HCT116 (cell line): ENCODE measurements around the gene MNX1. TPM values are rescaled to one million over a fixed set of nuclear protein-coding genes. Genes with fewer than 3 reads are reported as not detected.

Experiments used
- ATAC-seq: fragments of 200-7000 bp; cut with Tn5 transposase; 2 replicates; pipeline ENCODE4 v1.9.1; 2020; ENCODE audit warnings: mild to moderate bottlenecking, moderate library complexity
- BruUV-seq: library from RNA; stranded (reverse); fragments of 400-500 nt; replicated peaks from 2 replicates; lab custom pipeline; 2021; lab: Mats Ljungman, UMichigan
- CTCF ChIA-PET: fragments of 300-600 bp; sonication (Branson Sonifier 250); formaldehyde crosslinking; loops from one replicate; lab custom pipeline; 2021; ENCODE audit warnings: antibody characterized with exemption; lab: Charles Lee
- POLR2A ChIA-PET: fragments of 300-600, 350-600 bp; sonication (Branson Sonifier 250); formaldehyde crosslinking; loops from one replicate; lab custom pipeline; 2021; ENCODE audit warnings: antibody characterized with exemption; lab: Charles Lee
- RAD21 ChIA-PET, 2 experiments: fragments of 300-600 bp; sonication (Branson Sonifier 250); formaldehyde crosslinking; loops; one replicate each; lab custom pipeline; 2023; ENCODE audit warnings: low total read pairs in 2 of 2; ENCODE audit not compliant: uncharacterized antibody in 2 of 2, unreplicated experiment in 2 of 2, low non-redundant PET in 1 of 2; lab: Charles Lee
- DNase-seq: peaks from one replicate; pipeline ENCODE4 v3.0.0-alpha.2; 2010; ENCODE audit warnings: low read depth, low spot score
- H2AFZ ChIP-seq: fragments of 200-600 bp; shearing (Covaris generic), sonication (generic); 2 replicates; pipeline ENCODE4 v1.6.1; 2017; ENCODE audit warnings: low read depth, mixed run types, mixed read lengths, antibody characterized with exemption, low read length; ENCODE audit not compliant: poor library complexity, severe bottlenecking
- H3K27ac ChIP-seq: 2 replicates; pipeline ENCODE4 v1.5.1; 2012; ENCODE audit warnings: low read depth, low read length
- H3K27me3 ChIP-seq: fragments of 200-600 bp; sonication (generic); 2 replicates; pipeline ENCODE4 v1.6.1; 2016; ENCODE audit warnings: mixed run types, low read length, mixed read lengths; ENCODE audit not compliant: insufficient read depth
- H3K36me3 ChIP-seq, 2 experiments: fragments of 200-500 bp in 1 of 2; fragments of 200-600 bp in 1 of 2; sonication (Bioruptor generic) in 1 of 2; sonication (generic) in 1 of 2; 2 replicates each; pipeline versions ENCODE4 v1.5.1 to v1.6.1; 2014 to 2016; ENCODE audit warnings: low read length in 2 of 2, inconsistent platforms in 1 of 2, mixed read lengths in 1 of 2, mixed run types in 1 of 2; ENCODE audit not compliant: insufficient read depth in 2 of 2, control insufficient read depth in 1 of 2
- H3K4me1 ChIP-seq, 2 experiments: fragments of 200-600 bp in 1 of 2; sonication (generic) in 1 of 2; 2 replicates each; pipeline versions ENCODE4 v1.5.1 to v1.6.1; 2012 to 2017; ENCODE audit warnings: low read length in 2 of 2, inconsistent platforms in 1 of 2, mild to moderate bottlenecking in 1 of 2, mixed read lengths in 1 of 2, mixed run types in 1 of 2, moderate library complexity in 1 of 2; ENCODE audit not compliant: insufficient read depth in 2 of 2, control insufficient read depth in 1 of 2
- H3K4me2 ChIP-seq: fragments of 200-600 bp; sonication (generic); 2 replicates; pipeline ENCODE4 v1.6.1; 2017; ENCODE audit warnings: mixed run types, low read length, mixed read lengths
- H3K4me3 ChIP-seq, 2 experiments: fragments of 200-600 bp in 1 of 2; sonication (generic) in 1 of 2; replicated peaks in 1 of 2; 2 replicates each; pipeline ENCODE4 v1.5.1; 2011 to 2016; ENCODE audit warnings: low read length in 2 of 2, control low read depth in 1 of 2, low read depth in 1 of 2, mild to moderate bottlenecking in 1 of 2, mixed read lengths in 1 of 2, mixed run types in 1 of 2
- H3K79me2 ChIP-seq: fragments of 200-600 bp; sonication (generic); 2 replicates; pipeline ENCODE4 v1.6.1; 2017; ENCODE audit warnings: mild to moderate bottlenecking, mixed run types, low read length, moderate library complexity, mixed read lengths; ENCODE audit not compliant: insufficient read depth
- H3K9ac ChIP-seq: fragments of 200-600 bp; sonication (generic); 2 replicates; pipeline ENCODE4 v1.6.1; 2016; ENCODE audit warnings: low read length, mixed read lengths
- H3K9me2 ChIP-seq: fragments of 200-600 bp; sonication (generic), shearing (Covaris generic); 2 replicates; pipeline ENCODE4 v1.6.1; 2017; ENCODE audit warnings: mixed run types, mild to moderate bottlenecking, moderate library complexity; ENCODE audit not compliant: insufficient read depth
- H3K9me3 ChIP-seq, 2 experiments: fragments of 200-500 bp in 1 of 2; fragments of 200-600 bp in 1 of 2; sonication (Bioruptor generic) in 1 of 2; sonication (generic) in 1 of 2; 2 replicates each; pipeline ENCODE4 v1.6.1; 2014 to 2017; ENCODE audit warnings: low read length in 2 of 2, mixed read lengths in 2 of 2, inconsistent platforms in 1 of 2, low read depth in 1 of 2, mild to moderate bottlenecking in 1 of 2, mixed run types in 1 of 2, moderate library complexity in 1 of 2; ENCODE audit not compliant: control insufficient read depth in 1 of 2, insufficient read depth in 1 of 2
- H4K20me1 ChIP-seq: fragments of 200-600 bp; sonication (generic), shearing (Covaris generic); 2 replicates; pipeline ENCODE4 v1.6.1; 2017; ENCODE audit warnings: mixed run types, mild to moderate bottlenecking, moderate library complexity; ENCODE audit not compliant: insufficient read depth
- ATF3 ChIP-seq: IDR thresholded peaks from 2 replicates; pipeline ENCODE4 v1.6.1; 2012
- CBX3 ChIP-seq: IDR thresholded peaks from 2 replicates; pipeline ENCODE4 v1.6.1; 2012; ENCODE audit warnings: low read depth
- CTCF ChIP-seq, 3 experiments: fragments of 200-600 bp in 1 of 3; sonication (generic) in 1 of 3; IDR thresholded peaks in 2 of 3; conservative IDR thresholded peaks in 1 of 3; 2 replicates each; pipeline ENCODE4 v1.5.1; 2012 to 2017; ENCODE audit warnings: low read depth in 2 of 3, low read length in 2 of 3, antibody characterized with exemption in 1 of 3, borderline replicate concordance in 1 of 3, control low read depth in 1 of 3, mild to moderate bottlenecking in 1 of 3, mixed read lengths in 1 of 3, mixed run types in 1 of 3, moderate library complexity in 1 of 3; ENCODE audit not compliant: insufficient read depth in 1 of 3
- EGR1 ChIP-seq: IDR thresholded peaks from 2 replicates; pipeline ENCODE4 v1.6.1; 2012; ENCODE audit warnings: low read depth
- ELF1 ChIP-seq: IDR thresholded peaks from 2 replicates; pipeline ENCODE4 v1.6.1; 2012; ENCODE audit warnings: low read depth, borderline replicate concordance
- EZH2 ChIP-seq: fragments of 200-600 bp; sonication (generic); IDR thresholded peaks from 2 replicates; pipeline ENCODE4 v1.6.1; 2017; ENCODE audit warnings: antibody characterized with exemption, mixed run types
- EZH2phosphoT487 ChIP-seq: fragments of 200-600 bp; IDR thresholded peaks from 2 replicates; pipeline ENCODE4 v1.6.1; 2018; ENCODE audit warnings: antibody characterized with exemption, borderline replicate concordance
- JUND ChIP-seq: IDR thresholded peaks from 2 replicates; pipeline ENCODE4 v1.6.1; 2012
- POLR2AphosphoS5 ChIP-seq: IDR thresholded peaks from 2 replicates; pipeline ENCODE4 v1.6.1; 2011; ENCODE audit warnings: mild to moderate bottlenecking, low read depth, low read length, moderate library complexity
- RAD21 ChIP-seq: IDR thresholded peaks from 2 replicates; pipeline ENCODE4 v1.6.1; 2012; ENCODE audit warnings: low read depth, mild to moderate bottlenecking
- REST ChIP-seq: IDR thresholded peaks from 2 replicates; pipeline ENCODE4 v1.6.1; 2012; ENCODE audit warnings: low read depth
- SIN3A ChIP-seq: IDR thresholded peaks from 2 replicates; pipeline ENCODE4 v1.6.1; 2012; ENCODE audit warnings: low read depth
- SRF ChIP-seq: IDR thresholded peaks from 2 replicates; pipeline ENCODE4 v1.6.1; 2012; ENCODE audit warnings: low read depth
- TCF7L2 ChIP-seq: IDR thresholded peaks from 2 replicates; pipeline ENCODE4 v1.7.0; 2011; ENCODE audit warnings: borderline replicate concordance, inconsistent platforms; ENCODE audit not compliant: insufficient read depth, insufficient read length; ENCODE audit errors: extremely low read depth
- YY1 ChIP-seq: IDR thresholded peaks from 2 replicates; pipeline ENCODE4 v1.6.1; 2011; ENCODE audit warnings: low read length, low read depth, moderate library complexity, mild to moderate bottlenecking; ENCODE audit not compliant: insufficient replicate concordance; ENCODE audit errors: extremely low read depth
- ZNF274 ChIP-seq: fragments of 200-500 bp; sonication (Bioruptor generic); IDR thresholded peaks from 2 replicates; pipeline ENCODE4 v1.6.1; 2014; ENCODE audit warnings: mild to moderate bottlenecking, low read depth, low read length, inconsistent platforms
- intact Hi-C: fragments of 100-400 bp; cut with micrococcal nuclease; formaldehyde crosslinking; loops from 2 replicates; pipeline ENCODE4 v1.10.0; 2022
- total RNA-seq: library from RNA; stranded (reverse); gene quantifications from one replicate; pipeline ENCODE4 v1.2.1, GENCODE V29; 2021; ENCODE audit not compliant: unreplicated experiment
- TF ChIP-seq, protein P1 (sequence below): IDR thresholded peaks from 2 replicates; pipeline ENCODE4 v1.6.1; 2012

Gene MNX1
- total RNA-seq, 1 experiment from 2014 or later = 7.7 TPM

DNA sequence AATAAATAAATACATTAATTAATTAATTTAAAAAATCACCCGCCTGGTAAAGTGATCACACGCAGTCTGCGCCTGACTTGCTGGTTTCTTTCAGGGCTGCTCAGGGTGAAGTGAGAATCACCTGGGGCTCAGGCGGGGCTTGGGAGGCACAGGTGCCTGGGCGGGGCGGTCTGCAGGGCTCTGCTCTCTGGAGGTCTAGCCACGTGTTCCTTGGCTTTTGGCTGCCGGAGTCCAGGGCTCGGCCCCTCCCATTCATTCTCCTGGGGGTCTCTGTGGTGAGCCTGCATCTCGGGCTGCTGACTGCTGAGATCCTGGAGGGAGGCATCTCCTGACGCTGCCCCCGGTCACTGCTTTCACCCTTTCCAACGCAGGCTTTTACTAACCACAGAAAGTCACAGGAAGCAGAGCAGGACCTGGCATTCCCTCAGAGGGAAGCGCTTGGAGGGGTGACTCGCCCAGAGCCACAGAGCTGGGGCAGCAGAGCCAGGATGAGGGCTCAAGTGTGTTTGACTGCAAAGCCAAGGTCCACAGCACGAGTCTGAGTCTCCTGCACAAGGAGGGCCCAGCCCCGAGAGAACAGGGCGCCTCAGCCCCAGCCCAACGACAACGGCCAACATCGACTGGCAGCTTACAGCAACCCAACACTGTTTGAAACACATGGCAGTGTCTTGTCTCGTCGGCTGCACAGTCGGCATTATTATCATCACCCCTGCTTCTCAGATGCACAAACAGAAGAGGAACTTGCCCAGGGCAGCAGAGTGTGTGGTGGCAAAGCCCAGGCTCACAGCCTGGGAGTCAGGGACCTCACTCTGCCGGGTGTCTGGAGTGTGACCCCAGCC, 22.4 kb upstream of the MNX1 start:
- Histone ChIP-seq H3K9me2 (no peaks in the 10 kb centered on the region), H3K36me3 (no peaks in the 10 kb centered on the region), H3K27me3 (no peaks in the 10 kb centered on the region), H3K4me2 (no peak overlapping the region), H2AFZ (no peak overlapping the region), H3K4me1 (peaks cover 0 to 9% of the 10 kb centered on the region in 2 experiments; a peak in 1 of 4 replicates)
- no TSS peak for BruUV-seq
- CTCF ChIA-PET = no interaction called here
- POLR2A ChIA-PET = no interaction called here
- no peak for TF ChIP-seq RAD21
- TF ChIP-seq CTCF (IDR thresholded peaks at IDR 0.05 in 2 of 3, conservative IDR thresholded peaks at IDR 0.05 in 1 of 3; ENCODE audit: borderline replicate concordance in 1 of 3, insufficient read depth in 1 of 3, low read depth in 2 of 3, low read length in 2 of 3) = no peak
- TF ChIP-seq EZH2phosphoT487 = no peak
- TF ChIP-seq CBX3 = no peak
- TF ChIP-seq SRF = no peak
- no peak for TF ChIP-seq EGR1
- no peak for TF ChIP-seq JUND
- TF ChIP-seq ELF1 = no peak
- TF ChIP-seq, protein P1, sequence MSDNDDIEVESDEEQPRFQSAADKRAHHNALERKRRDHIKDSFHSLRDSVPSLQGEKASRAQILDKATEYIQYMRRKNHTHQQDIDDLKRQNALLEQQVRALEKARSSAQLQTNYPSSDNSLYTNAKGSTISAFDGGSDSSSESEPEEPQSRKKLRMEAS = no peak
- no peak for TF ChIP-seq REST
- no peak for TF ChIP-seq TCF7L2
- TF ChIP-seq ZNF274 = no peak
- TF ChIP-seq SIN3A = no peak
- no peak for TF ChIP-seq POLR2AphosphoS5
- TF ChIP-seq YY1 = no peak
- no peak for TF ChIP-seq ATF3
- no peak for TF ChIP-seq EZH2
- TF ChIP-seq, all 23 proteins: peak for 0
- RAD21 ChIA-PET = no interaction called here
- no peak overlapping the region for H3K4me3 ChIP-seq
- no peaks in the 10 kb centered on the region for H3K9me3 ChIP-seq
- no peak overlapping the region for H3K27ac ChIP-seq
- H4K20me1 ChIP-seq = no peaks in the 10 kb centered on the region
- H3K79me2 ChIP-seq = no peaks in the 10 kb centered on the region
- DNase-seq (no peak), ATAC-seq (peak; percentile 32; the same call in 1 of the 2 replicates)
- intact Hi-C loops = no loop called here
- H3K9ac ChIP-seq = no peak overlapping the region
